GM21423 (cell line): ENCODE data around the gene ZNF155.
"Not testable (repeated sequence)": the region's sequence is repeated elsewhere in the genome, so short reads cannot be mapped to it uniquely, and the experiment has no call there.

Experiments
- ATAC-seq: cut with Tn5 transposase; IDR thresholded peaks from one replicate; pipeline ENCODE4 v1.9.1; 2021; ENCODE audit warnings: mild to moderate bottlenecking, moderate library complexity; ENCODE audit not compliant: unreplicated experiment

ZNF155 gene

GRCh38 chr19:43983912-43984686, at the start of gene ZNF155:
Gene ZNF155, plus strand, starts transcription at chr19:43984188. Its CDS starts 4,356 bp downstream, at chr19:43988544.
- ATAC-seq: peak; percentile 88

- ATAC-seq: peak; percentile 84
These were observed 48.8 kb upstream of the ZNF155 start, which contains the start of gene ZNF45 for GRCh38 chr19:43934985-43935708. Gene ZNF45, minus strand, starts transcription at chr19:43935282. Its CDS starts 13,097 bp downstream, at chr19:43922185.

- ATAC-seq: no peak
These were observed 47.8 kb upstream of the ZNF155 start for GRCh38 chr19:43936188-43936587.

GRCh38 chr19:43939557-43940260, 44.3 kb upstream of the ZNF155 start:
- no peak for ATAC-seq

GRCh38 chr19:43940719-43941118, 43.3 kb upstream of the ZNF155 start:
- ATAC-seq: no peak

GRCh38 chr19:43941209-43941608, 42.8 kb upstream of the ZNF155 start:
- ATAC-seq: no peak

GRCh38 chr19:43947412-43947811, 36.6 kb upstream of the ZNF155 start:
- not testable (repeated sequence) for ATAC-seq

GRCh38 chr19:43949803-43950202, 34.2 kb upstream of the ZNF155 start:
- ATAC-seq: not testable (repeated sequence)

GRCh38 chr19:43950834-43951645, 32.9 kb upstream of the ZNF155 start, which contains the start of gene ZNF221:
Gene ZNF221, plus strand, starts transcription at chr19:43951228. Its CDS starts 11,499 bp downstream, at chr19:43962727.
- ATAC-seq: peak; percentile 93

GRCh38 chr19:43956827-43957226, 27.2 kb upstream of the ZNF155 start:
- no peak for ATAC-seq

- no peak for ATAC-seq
These were observed 26.1 kb upstream of the ZNF155 start for GRCh38 chr19:43957891-43958290.

GRCh38 chr19:43960411-43960810, 23.6 kb upstream of the ZNF155 start:
- ATAC-seq: no peak

GRCh38 chr19:43966079-43966694, 17.8 kb upstream of the ZNF155 start:
- ATAC-seq: no peak

- no peak for ATAC-seq
These were observed 7.3 kb upstream of the ZNF155 start for GRCh38 chr19:43976732-43977131.

- peak; percentile 7 for ATAC-seq
These were observed 460 bp upstream of the ZNF155 start for GRCh38 chr19:43983544-43983911.

- ATAC-seq: no peak
These were observed 656 bp downstream of the ZNF155 start for GRCh38 chr19:43984687-43985000.

GRCh38 chr19:43997631-43998290, 13.8 kb downstream of the ZNF155 start:
- ATAC-seq: no peak

- ATAC-seq: no peak
These were observed 18.2 kb downstream of the ZNF155 start for GRCh38 chr19:44002212-44002565.

GRCh38 chr19:44002566-44003460, 18.8 kb downstream of the ZNF155 start, which contains the start of gene ZNF230:
Gene ZNF230, plus strand, starts transcription at chr19:44002957. Its CDS starts 4,122 bp downstream, at chr19:44007079.
- ATAC-seq: peak; percentile 90
